HG03460 (cell line): ENCODE results near the gene ERC2.

Experiments used
- ATAC-seq: cut with Tn5 transposase; IDR thresholded peaks from one replicate; pipeline ENCODE4 v1.9.1; 2021; ENCODE audit not compliant: unreplicated experiment

ERC2 gene

GRCh38 chr3:56126632-56127031 is 341.6 kb downstream of the ERC2 start:
- ATAC-seq: no peak

GRCh38 chr3:56125358-56126005 is 342.8 kb downstream of the ERC2 start:
- ATAC-seq: no peak

DNA sequence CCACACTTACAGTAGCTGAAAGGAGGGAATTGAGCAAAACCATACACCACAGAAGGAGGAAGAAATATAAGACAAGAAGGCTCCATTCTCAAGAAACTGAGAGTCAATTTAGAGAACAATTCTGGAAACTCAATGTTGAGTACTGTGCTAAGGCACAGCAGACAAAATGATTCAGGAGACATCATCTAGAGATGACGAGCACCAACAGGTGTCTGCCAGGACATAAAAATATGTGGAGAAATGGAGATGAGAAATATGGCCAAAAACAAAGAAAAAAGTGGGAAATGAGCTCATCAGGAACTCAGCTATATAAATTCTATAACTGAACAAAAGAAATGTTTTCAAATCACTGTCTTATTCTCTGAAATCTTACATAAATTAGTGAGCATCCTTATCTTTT is 343.7 kb downstream of the ERC2 start:
- no peak for ATAC-seq

DNA sequence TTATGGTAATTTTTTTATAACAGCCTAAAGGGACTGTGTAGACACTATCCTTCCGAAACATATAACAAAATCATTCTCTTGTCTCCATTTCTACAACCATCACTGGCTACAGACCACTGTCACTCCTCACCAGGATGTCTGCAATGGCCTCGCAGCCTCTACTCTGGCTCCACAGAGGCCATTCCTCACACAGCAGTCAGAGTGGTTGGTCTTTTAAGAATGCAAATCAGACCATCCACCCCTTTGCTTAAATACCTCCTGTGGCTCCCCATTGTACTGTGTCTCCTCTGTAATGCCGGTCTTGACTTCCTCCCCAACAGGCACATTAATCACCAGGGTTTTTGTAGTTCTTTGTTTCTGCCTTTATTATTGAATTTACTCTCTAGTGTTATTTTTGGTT is 344.8 kb downstream of the ERC2 start:
- ATAC-seq: no peak

- no peak for ATAC-seq
Measured at GRCh38 chr3:56122911-56123310, 345.4 kb downstream of the ERC2 start.

DNA sequence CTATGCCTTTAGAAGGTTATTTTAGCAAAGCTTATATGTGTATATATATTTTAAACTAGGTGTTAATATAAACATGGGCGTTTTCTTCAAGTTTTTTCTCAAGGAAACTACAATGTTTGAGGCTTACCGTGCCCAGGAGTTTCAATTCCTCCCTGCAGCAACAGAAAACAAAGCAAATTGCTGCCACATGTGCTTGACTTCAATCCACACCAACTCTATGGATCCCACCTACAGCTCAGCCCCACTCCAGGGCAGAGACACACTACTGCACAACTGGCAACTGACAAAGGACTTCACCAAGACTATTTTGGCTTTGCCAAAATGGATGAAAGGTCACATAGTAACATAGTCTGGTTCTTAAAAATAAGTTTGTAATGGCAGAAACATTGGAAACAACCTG is 346.6 kb downstream of the ERC2 start:
- ATAC-seq: no peak

- ATAC-seq: no peak
Measured at GRCh38 chr3:56119575-56120349, 348.5 kb downstream of the ERC2 start.

DNA sequence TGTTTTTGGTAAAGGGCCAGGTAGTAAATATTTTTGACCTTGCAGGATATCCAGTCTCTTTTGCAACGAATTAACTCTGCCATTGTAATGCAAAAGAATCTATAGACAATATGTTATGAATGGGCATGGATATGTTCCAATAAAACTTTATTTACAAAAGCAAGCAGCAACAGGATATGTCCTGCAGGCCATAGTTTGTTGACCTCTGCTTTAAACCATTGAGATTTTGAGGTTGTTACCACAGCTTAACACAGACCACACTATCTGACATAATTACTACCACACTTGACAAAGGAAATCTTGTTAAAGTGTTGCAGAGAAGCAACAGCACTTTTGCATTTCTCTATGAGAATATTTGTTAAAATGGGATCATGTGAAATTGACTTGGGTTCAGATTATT is 349.3 kb downstream of the ERC2 start:
- ATAC-seq: no peak

GRCh38 chr3:56115698-56116097 is 352.6 kb downstream of the ERC2 start:
- no peak for ATAC-seq

DNA sequence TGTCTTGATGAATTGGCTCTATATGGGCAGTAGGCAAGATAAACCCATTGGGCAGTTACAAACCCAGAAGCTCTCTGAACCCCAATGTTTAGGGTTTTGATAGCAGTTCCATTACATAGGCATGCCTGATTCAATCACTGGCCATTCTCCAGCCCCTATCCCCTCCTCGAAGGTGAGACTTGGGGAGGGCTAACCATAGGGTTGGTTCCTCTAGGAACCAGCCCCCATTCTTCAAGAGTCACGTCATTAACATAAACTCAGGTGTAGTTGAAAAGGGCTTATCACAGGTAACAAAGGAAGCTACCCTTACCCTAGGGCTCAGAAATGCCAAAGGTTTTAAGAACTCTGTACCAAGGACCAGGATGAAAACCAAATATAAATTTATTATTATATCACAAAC is 353.1 kb downstream of the ERC2 start:
- no peak for ATAC-seq

GRCh38 chr3:56113908-56114307 is 354.4 kb downstream of the ERC2 start:
- no peak for ATAC-seq

DNA sequence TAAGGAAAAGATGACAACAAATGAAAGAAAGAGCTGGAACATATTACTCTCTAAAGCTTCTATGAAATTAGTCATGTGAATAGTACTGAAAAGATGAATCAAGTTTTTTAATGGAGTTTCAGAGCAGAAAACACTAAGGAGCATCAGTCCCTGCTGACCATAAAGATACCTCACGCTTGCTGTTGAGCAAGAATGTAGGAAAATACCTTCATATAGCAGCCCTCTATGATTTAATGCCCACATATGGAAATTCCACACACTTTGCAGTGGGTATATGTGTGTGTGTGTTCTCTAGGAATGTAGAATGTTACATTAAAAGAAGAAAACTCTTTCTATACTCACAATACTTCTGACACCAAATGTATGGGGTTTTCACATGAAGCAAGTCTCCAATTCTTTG is 355.0 kb downstream of the ERC2 start:
- no peak for ATAC-seq

DNA sequence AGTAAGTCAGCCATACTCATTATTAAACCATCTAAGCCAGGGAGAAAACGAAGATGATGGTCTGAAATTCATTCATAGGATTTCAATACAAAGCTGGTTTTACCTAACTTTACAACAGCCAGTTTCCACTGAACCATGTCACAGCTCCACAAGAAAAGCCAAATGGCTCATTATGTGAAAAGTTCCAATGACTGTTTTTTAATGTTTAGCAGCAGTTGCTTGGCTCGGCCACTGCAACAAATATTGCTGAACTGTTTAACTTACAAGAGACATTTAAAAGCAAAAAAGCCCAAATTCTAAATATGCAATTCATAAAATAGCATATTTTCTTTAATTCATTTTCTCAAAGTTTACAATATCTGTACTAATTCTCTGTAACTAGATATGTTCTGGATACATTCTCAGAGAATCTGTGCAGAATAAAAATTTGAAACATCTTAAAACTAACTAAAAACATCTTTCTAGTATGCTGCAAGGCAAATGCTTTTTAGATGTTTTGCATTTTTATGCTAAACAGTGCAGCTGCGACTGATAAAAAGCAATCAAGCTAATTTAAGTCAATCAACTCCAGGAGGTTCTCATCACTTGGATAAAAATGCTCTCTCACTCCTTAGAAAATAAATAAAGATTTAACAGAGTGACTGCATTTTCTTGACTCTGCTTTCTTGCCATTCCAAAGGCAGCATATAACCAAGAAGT is 356.5 kb downstream of the ERC2 start:
- no peak for ATAC-seq

- no peak for ATAC-seq
Measured at GRCh38 chr3:56110886-56111285, 357.4 kb downstream of the ERC2 start.

DNA sequence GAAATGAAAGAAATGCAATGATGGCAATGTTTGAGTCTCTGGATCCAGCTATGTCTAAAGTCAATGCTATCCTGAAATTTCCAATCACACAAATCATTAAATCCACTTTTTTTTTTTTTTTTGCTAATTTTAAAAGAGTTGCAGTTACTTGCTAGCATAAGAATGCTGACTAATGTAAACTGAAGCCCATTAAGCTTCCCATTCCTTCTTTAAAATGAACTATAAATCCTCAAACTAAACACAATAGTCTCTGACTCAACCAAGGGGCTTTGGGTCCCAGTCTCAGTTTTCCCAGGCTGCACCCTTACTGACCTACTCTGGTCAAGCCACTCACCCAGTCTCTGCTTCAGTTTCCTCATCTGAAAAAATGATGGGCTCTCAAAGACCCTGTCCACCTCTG is 361.1 kb downstream of the ERC2 start:
- no peak for ATAC-seq

- ATAC-seq: no peak
Measured at GRCh38 chr3:56102032-56102431, 366.2 kb downstream of the ERC2 start.

DNA sequence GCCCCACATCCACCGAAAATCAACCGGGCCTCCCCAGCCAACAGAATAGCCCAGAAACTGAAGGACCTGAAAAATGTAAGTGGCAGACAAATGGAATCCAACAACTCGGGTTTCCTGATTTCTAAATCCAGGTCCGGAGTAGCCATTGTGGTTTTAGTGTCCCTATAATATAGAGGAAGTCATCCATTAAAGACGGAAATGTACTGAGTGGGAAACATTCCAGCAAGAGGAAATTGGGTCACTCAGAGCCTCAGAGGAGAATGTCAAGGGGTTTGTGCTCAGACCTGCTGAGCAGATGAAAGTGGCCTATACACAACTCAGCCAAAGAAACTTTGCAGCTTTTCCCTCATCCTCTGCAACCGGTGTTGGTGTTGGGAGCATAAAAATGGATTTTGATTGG is 366.7 kb downstream of the ERC2 start:
- no peak for ATAC-seq

- no peak for ATAC-seq
Measured at GRCh38 chr3:56096999-56097398, 371.3 kb downstream of the ERC2 start.

DNA sequence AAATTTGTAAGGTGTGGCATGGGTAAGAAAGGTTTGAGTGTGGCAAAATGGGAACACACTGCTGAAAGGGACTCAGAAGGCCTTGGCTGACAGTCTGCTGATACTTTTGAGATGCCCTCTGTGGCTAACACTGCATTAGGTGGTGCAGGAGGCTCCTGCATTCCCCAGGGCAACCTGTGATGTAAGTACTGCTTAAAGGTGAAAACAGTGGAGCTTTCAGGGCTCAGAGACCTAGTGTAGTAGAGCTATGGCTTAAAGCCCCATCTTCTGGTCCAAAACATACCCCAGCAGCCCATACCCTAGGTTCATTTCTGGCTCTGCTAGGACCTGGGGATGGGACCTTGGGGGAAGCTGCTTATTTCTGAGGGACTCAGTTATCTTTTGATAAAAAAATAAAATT is 374.1 kb downstream of the ERC2 start:
- no peak for ATAC-seq

DNA sequence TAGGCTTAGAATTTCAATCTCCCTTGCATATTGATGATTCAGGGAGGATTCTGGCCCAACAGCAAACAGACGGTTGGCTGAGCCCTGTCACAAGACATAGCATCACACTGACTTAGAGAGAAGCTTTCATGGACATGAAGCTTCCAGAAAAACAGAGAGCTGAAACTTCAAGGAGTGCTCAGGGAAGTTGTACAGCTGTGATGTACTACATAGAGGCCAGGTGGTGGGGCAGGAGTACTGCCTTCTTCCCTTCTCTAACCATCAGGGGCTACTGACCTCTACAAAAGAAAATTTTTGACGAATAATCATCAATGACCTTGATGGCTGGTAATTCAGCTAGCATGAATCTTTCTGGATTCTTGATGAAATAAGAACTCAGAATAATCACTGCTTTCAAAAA is 378.5 kb downstream of the ERC2 start:
- ATAC-seq: no peak

DNA sequence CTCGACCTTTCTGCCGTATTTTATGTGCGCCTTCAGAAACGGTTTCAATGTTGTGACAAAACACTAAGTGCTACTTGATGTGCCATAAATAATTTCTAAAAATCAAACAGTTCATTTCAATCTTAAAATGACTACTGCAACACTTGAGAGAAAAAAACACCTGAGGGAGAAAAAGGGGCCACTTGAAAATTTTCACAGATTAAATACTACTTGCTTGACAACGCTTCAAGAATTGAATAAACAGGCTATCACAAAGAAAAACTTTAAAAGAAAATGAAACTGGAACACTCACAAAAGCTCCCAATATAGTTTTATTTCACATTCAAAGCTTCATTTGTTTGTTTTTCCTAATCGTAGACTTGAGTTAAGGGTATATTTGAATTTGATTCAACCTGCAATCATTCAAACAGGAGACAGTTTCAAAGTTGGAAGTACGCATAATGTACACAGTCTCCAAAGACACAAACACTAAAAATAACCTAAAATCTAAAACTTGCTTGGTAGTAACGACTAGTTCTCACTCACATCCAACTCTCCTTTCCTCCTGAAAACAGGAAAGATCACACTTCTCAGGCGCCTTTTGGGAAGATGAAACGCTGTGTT is 380.7 kb downstream of the ERC2 start:
- ATAC-seq: no peak

- no peak for ATAC-seq
Measured at GRCh38 chr3:56086355-56086754, 381.9 kb downstream of the ERC2 start.
